ENCODE measurements around the gene TTBK1. TPM values are rescaled to one million over a fixed set of nuclear protein-coding genes. Genes with fewer than 3 reads are reported as not detected.
A peak's percentile ranks its signal among the peaks of the same experiment; 100 is the strongest.

TTBK1 gene
- total RNA-seq, 4 donors from 2014 or later: not detected

DNA sequence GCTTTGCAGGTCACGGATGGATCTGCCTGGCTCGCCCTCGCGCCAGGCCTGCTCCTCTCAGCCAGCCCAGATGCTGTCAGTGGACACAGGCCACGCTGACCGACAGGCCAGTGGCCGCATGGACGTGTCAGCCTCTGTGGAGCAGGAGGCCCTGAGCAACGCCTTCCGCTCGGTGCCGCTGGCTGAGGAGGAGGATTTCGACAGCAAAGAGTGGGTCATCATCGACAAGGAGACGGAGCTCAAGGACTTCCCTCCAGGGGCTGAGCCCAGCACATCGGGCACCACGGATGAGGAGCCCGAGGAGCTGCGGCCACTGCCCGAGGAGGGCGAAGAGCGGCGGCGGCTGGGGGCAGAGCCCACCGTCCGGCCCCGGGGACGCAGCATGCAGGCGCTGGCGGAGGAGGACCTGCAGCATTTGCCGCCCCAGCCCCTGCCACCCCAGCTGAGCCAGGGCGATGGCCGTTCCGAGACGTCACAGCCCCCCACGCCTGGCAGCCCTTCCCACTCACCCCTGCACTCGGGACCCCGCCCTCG, 19.6 kb downstream of the TTBK1 start:
- no peaks in the 10 kb centered on the region for H3K9me3 ChIP-seq
- no peaks in the 10 kb centered on the region for H3K4me1 ChIP-seq
- no peaks in the 10 kb centered on the region for H3K36me3 ChIP-seq
- no peak overlapping the region for H3K4me3 ChIP-seq
- H3K27ac ChIP-seq: no peak overlapping the region
- peaks cover 0 to 10% of the 10 kb centered on the region in 2 donors for H3K27me3 ChIP-seq
- DNase-seq (ENCODE audit: low spot score in 2 of 2): no peak
- 89 to 91% methylated on average over 12 to 39 of the region's 39 CpGs for WGBS, 2 donors
- TF ChIP-seq CTCF (IDR thresholded peaks at IDR 0.05): no peak
- TF ChIP-seq POLR2A (IDR thresholded peaks at IDR 0.05): no peak
- no peak for TF ChIP-seq EP300 (IDR thresholded peaks at IDR 0.05)

DNA sequence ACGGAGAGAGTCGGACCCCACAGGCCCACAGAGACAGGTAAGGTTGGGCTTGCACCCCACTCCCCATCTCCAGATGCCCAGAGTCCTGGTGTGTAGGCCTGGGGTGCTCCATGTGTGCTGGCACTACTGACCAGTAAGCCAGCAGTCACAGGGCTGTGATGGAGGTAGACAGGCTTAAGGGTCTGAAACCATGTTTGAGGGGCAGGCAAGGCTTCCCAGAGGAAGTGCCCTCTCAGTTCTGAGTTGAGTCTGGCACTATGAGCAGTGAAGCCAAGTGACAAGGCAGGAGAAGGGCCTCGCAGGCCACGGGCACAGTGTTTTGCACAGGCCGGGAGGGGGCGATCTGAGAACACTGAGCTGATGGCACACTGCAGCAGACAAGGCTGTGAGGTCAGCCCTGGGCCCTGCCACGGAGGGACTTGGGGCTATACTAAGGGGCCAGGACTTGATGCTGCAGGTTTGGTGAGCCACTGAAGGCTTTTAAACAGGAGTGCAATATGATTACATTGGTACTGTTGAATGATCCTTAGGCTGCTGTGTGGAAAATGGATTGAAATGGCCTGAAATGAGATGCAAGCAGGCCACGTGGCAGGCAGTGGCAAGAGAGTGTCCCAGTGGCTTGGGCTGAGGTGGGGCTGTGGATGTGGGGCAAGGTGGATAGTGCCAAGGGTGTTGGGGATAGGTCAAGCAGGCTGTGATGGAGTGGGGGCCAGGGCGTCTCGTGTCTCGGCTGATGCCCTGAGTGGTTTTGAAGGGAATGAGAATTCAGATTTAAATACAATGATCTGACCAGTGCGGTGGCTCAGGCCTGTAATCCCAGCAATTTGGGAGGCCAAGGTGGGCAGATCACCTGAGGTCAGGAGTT, 20.3 kb downstream of the TTBK1 start:
- peak in 1 of 2 donors; percentile 42 for DNase-seq (ENCODE audit: low spot score in 2 of 2)
- TF ChIP-seq POLR2A (IDR thresholded peaks at IDR 0.05) (no peak), EP300 (IDR thresholded peaks at IDR 0.05) (no peak), CTCF (IDR thresholded peaks at IDR 0.05) (peak; percentile 61 to 73 (median 65))
- Histone ChIP-seq H3K9me3 (no peaks in the 10 kb centered on the region), H3K4me1 (peaks cover 0 to 5% (median 0%) of the 10 kb centered on the region in 4 donors), H3K27me3 (peaks cover 0 to 3% of the 10 kb centered on the region in 2 donors), H3K36me3 (no peaks in the 10 kb centered on the region), H3K4me3 (no peak overlapping the region), H3K27ac (no peak overlapping the region)
- 50 to 54% methylated on average over 10 to 11 of the region's 12 CpGs for WGBS, 2 donors

DNA sequence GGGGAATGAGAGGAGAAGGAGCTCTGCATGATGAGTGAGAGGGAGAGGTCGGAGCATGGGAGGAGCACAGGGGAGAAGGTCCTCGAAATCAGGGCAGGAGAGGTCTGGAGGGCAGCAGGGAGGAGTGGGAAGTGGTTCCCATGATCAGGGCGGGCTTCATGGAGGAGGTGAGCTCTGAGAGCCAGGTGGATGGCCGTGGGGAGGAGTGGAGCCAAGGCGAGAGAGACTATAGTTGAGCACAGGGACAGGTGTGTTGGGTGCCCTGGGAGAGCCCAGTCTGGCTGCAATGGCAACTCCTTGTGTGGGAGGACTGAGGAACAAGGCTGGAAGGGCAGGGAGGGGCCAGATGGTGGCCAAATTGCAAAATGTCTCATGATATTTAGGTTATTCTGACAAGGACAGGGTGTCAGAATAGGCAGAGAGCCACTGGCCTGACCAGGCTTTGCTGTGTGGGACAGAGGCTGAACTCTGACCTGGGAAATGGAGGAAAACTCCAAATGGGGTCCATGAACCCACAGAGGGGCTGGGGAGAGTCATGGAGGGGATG, 21.4 kb downstream of the TTBK1 start:
- no peak for DNase-seq (ENCODE audit: low spot score in 2 of 2)
- no peak overlapping the region for H3K4me3 ChIP-seq
- TF ChIP-seq CTCF (IDR thresholded peaks at IDR 0.05) (no peak), POLR2A (IDR thresholded peaks at IDR 0.05) (no peak), EP300 (IDR thresholded peaks at IDR 0.05) (no peak)
- WGBS, 2 donors: 85 to 88% methylated on average over 5 of the region's 5 CpGs
- no peaks in the 10 kb centered on the region for H3K36me3 ChIP-seq
- H3K9me3 ChIP-seq: no peaks in the 10 kb centered on the region
- peaks cover 0 to 5% of the 10 kb centered on the region in 2 donors for H3K27me3 ChIP-seq
- H3K27ac ChIP-seq: no peak overlapping the region
- H3K4me1 ChIP-seq: peaks cover 0 to 16% (median 4%) of the 10 kb centered on the region in 4 donors

- WGBS, 2 donors: 82 to 84% methylated on average over 6 of the region's 6 CpGs
Observed at GRCh38 chr6:43265564-43265963, 22.3 kb downstream of the TTBK1 start.

More at GRCh38 chr6:43265564-43265963, 22.3 kb downstream of the TTBK1 start:
- Histone ChIP-seq H3K4me3 (no peak overlapping the region), H3K4me1 (peaks cover 0 to 18% (median 6%) of the 10 kb centered on the region in 4 donors), H3K27me3 (peaks cover 0 to 12% of the 10 kb centered on the region in 2 donors), H3K27ac (no peak overlapping the region), H3K9me3 (no peaks in the 10 kb centered on the region), H3K36me3 (no peaks in the 10 kb centered on the region)
- DNase-seq (ENCODE audit: low spot score in 2 of 2): no peak
- TF ChIP-seq EP300 (IDR thresholded peaks at IDR 0.05) (no peak), POLR2A (IDR thresholded peaks at IDR 0.05) (no peak), CTCF (IDR thresholded peaks at IDR 0.05) (no peak)
